HepG2 (cell line): ENCODE measurements around the gene SRP68. TPM values are rescaled to one million over a fixed set of nuclear protein-coding genes. Genes with fewer than 3 reads are reported as not detected.

Experiments used
- POGZ ChIP-seq: sonication (generic); formaldehyde crosslinking; IDR thresholded peaks from 2 replicates; pipeline ENCODE4 v1.4.0; 2020; ENCODE audit warnings: mild to moderate bottlenecking, missing genetic modification reagents
- TEAD2 ChIP-seq: sonication (generic); formaldehyde crosslinking; IDR thresholded peaks from 2 replicates; pipeline ENCODE4 v1.9.0; 2021; ENCODE audit warnings: missing genetic modification reagents
- ZHX2 ChIP-seq, 2 experiments: sonication (generic) in 1 of 2; formaldehyde crosslinking in 1 of 2; IDR thresholded peaks; 2 replicates each; pipeline versions ENCODE4 v1.6.1 to v1.9.0; 2014 to 2022; ENCODE audit warnings: antibody characterized with exemption in 1 of 2, borderline replicate concordance in 1 of 2, inconsistent platforms in 1 of 2, low read depth in 1 of 2, missing genetic modification reagents in 1 of 2
- ZMYM4 ChIP-seq: sonication (generic); formaldehyde crosslinking; IDR thresholded peaks from 2 replicates; pipeline ENCODE4 v1.8.1; 2023; ENCODE audit warnings: mild to moderate bottlenecking, missing genetic modification reagents
- ZNF232 ChIP-seq: sonication (generic); formaldehyde crosslinking; IDR thresholded peaks from 2 replicates; pipeline ENCODE4 v1.4.0; 2020; ENCODE audit warnings: missing genetic modification reagents, borderline replicate concordance
- ZNF441 ChIP-seq: sonication (generic); formaldehyde crosslinking; IDR thresholded peaks from 2 replicates; pipeline ENCODE4 v1.7.0; 2021; ENCODE audit warnings: missing genetic modification reagents, borderline replicate concordance
- ZNF460 ChIP-seq: sonication (generic); formaldehyde crosslinking; IDR thresholded peaks from 2 replicates; pipeline ENCODE4 v1.5.1; 2020; ENCODE audit warnings: missing genetic modification reagents, mild to moderate bottlenecking, borderline replicate concordance
- ZNF724P ChIP-seq: sonication (generic); formaldehyde crosslinking; IDR thresholded peaks from 2 replicates; pipeline ENCODE4 v1.8.0; 2022; ENCODE audit warnings: missing genetic modification reagents, borderline replicate concordance
- ZNF788 ChIP-seq: sonication (generic); formaldehyde crosslinking; IDR thresholded peaks from 2 replicates; pipeline ENCODE4 v1.5.0; 2020; ENCODE audit warnings: mild to moderate bottlenecking, missing genetic modification reagents, borderline replicate concordance
- ZSCAN31 ChIP-seq: sonication (generic); formaldehyde crosslinking; IDR thresholded peaks from 2 replicates; pipeline ENCODE4 v1.5.0; 2020; ENCODE audit warnings: low read depth, mild to moderate bottlenecking, missing genetic modification reagents
- polyA plus RNA-seq, 8 experiments: library from polyadenylated mRNA; depleted of rRNA in 3 of 8; stranded (reverse) in 7 of 8; unstranded in 1 of 8; fragments of >200 nt; fragmentation: Illumina TruSeq in 4 of 8; extraction: Trizol in 4 of 8; gene quantifications; 2 replicates each; pipeline versions ENCODE4 v1.2.1 to v1.2.3, GENCODE V29; 2011 to 2016; ENCODE audit warnings: low read depth in 4 of 8, missing spikeins in 1 of 8, mixed read lengths in 1 of 8; ENCODE audit not compliant: insufficient read depth in 1 of 8
- total RNA-seq, 5 experiments: library from RNA; depleted of rRNA; stranded (reverse); fragments of >200 nt; fragmentation: Illumina TruSeq; extraction: Trizol; gene quantifications; 2 replicates each; pipeline ENCODE4 v1.2.3, GENCODE V29; 2016; ENCODE audit warnings: low read depth in 1 of 5
- TF ChIP-seq, protein P1 (sequence below): sonication (generic); formaldehyde crosslinking; IDR thresholded peaks from 2 replicates; pipeline ENCODE4 v1.5.1; 2020; ENCODE audit warnings: missing genetic modification reagents, mild to moderate bottlenecking, borderline replicate concordance
- TF ChIP-seq, protein P2 (sequence below): sonication (generic); formaldehyde crosslinking; IDR thresholded peaks from 2 replicates; pipeline ENCODE4 v1.4.0; 2020; ENCODE audit warnings: mild to moderate bottlenecking, missing genetic modification reagents

SRP68 gene
- total and polyA plus RNA-seq, 2 of the 13 experiments (the other 11 are each of a cell fraction or from before 2014, with no cell fraction given): 39.8 to 74.3 TPM

- peak; percentile 36; the same call in 1 of the 2 replicates for TF ChIP-seq ZHX2 (IDR thresholded peaks at IDR 0.05; ENCODE audit: low read depth)
- TF ChIP-seq ZHX2 (CRISPR knock-in tag; IDR thresholded peaks at IDR 0.05; ENCODE audit: borderline replicate concordance): no peak
- no peak for TF ChIP-seq TEAD2 (CRISPR knock-in tag)
- no peak for TF ChIP-seq ZNF788
- TF ChIP-seq ZNF232 (CRISPR knock-in tag): peak; percentile 71; the same call in 1 of the 2 replicates
- TF ChIP-seq ZNF441 (CRISPR knock-in tag): peak; percentile 57
- no peak for TF ChIP-seq ZNF724P (CRISPR knock-in tag)
- TF ChIP-seq, protein P1, sequence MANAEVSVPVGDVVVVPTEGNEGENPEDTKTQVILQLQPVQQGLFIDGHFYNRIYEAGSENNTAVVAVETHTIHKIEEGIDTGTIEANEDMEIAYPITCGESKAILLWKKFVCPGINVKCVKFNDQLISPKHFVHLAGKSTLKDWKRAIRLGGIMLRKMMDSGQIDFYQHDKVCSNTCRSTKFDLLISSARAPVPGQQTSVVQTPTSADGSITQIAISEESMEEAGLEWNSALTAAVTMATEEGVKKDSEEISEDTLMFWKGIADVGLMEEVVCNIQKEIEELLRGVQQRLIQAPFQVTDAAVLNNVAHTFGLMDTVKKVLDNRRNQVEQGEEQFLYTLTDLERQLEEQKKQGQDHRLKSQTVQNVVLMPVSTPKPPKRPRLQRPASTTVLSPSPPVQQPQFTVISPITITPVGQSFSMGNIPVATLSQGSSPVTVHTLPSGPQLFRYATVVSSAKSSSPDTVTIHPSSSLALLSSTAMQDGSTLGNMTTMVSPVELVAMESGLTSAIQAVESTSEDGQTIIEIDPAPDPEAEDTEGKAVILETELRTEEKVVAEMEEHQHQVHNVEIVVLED (CRISPR knock-in tag): no peak; the same call in 1 of the 2 replicates
- no peak for TF ChIP-seq ZSCAN31 (CRISPR knock-in tag)
- TF ChIP-seq ZMYM4 (CRISPR knock-in tag): 0 out of 2 replicates have a peak, but pooled peaks have one; percentile 24
- TF ChIP-seq, protein P2, sequence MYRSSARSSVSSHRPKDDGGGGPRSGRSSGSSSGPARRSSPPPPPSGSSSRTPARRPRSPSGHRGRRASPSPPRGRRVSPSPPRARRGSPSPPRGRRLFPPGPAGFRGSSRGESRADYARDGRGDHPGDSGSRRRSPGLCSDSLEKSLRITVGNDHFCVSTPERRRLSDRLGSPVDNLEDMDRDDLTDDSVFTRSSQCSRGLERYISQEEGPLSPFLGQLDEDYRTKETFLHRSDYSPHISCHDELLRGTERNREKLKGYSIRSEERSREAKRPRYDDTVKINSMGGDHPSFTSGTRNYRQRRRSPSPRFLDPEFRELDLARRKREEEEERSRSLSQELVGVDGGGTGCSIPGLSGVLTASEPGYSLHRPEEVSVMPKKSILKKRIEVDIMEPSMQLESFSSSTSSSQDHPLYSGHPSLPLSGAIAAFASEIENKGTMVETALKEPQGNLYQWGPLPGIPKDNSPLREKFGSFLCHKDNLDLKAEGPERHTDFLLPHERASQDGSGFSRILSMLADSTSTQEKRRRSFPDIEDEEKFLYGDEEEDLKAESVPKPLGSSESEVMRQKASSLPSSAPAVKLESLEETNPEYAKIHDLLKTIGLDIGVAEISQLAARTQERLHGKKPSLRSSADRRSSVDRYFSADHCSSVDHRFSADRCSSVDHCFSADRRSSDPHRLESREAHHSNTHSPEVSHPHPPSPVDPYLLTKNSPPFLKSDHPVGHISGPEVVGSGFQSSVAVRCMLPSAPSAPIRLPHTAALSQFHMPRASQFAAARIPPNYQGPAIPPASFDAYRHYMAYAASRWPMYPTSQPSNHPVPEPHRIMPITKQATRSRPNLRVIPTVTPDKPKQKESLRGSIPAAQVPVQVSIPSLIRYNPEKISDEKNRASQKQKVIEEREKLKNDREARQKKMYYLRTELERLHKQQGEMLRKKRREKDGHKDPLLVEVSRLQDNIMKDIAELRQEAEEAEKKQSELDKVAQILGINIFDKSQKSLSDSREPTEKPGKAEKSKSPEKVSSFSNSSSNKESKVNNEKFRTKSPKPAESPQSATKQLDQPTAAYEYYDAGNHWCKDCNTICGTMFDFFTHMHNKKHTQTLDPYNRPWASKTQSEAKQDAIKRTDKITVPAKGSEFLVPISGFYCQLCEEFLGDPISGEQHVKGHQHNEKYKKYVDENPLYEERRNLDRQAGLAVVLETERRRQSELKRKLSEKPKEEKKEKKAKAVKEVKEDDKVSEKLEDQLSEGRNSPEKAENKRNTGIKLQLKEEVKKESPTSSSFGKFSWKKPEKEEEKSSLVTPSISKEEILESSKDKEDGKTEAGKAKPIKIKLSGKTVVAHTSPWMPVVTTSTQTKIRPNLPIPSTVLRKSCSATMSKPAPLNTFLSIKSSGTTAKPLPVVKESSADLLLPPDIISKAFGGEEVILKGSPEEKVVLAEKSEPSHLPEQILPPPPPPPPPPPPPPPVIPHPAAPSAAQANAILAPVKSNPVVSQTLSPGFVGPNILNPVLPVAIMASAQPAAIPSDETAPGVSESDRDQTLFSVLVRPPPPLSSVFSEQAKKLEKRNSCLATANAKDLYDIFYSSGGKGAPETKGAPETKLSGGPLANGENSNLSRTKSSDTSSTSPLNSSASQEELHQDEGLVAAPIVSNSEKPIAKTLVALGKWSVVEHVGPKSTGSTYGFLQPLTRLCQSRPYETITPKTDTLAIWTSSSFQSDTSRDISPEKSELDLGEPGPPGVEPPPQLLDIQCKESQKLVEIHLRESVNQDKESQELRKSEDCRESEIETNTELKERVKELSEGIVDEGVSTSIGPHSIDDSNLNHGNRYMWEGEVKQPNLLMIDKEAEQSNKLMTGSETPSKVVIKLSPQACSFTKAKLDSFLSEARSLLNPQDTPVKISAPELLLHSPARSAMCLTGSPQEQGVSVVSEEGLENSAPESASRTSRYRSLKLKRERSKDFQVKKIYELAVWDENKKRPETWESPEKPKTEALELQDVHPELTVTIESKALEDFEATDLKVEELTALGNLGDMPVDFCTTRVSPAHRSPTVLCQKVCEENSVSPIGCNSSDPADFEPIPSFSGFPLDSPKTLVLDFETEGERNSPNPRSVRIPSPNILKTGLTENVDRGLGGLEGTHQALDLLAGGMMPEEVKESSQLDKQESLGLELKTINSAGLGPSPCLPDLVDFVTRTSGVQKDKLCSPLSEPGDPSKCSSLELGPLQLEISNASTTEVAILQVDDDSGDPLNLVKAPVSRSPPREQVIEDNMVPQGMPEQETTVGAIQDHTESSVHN: no peak
- no peak for TF ChIP-seq POGZ
- no peak for TF ChIP-seq ZNF460 (CRISPR knock-in tag)
These were observed 40.1 kb downstream of the SRP68 start (continued) for GRCh38 chr17:76032073-76032779.
